ENCODE measurements around the gene ELOVL5.
A peak's percentile ranks its signal among the peaks of the same experiment; 100 is the strongest.
"Not testable (repeated sequence)": the region's sequence is repeated elsewhere in the genome, so short reads cannot be mapped to it uniquely, and the experiment has no call there.

ELOVL5 gene, protein sequence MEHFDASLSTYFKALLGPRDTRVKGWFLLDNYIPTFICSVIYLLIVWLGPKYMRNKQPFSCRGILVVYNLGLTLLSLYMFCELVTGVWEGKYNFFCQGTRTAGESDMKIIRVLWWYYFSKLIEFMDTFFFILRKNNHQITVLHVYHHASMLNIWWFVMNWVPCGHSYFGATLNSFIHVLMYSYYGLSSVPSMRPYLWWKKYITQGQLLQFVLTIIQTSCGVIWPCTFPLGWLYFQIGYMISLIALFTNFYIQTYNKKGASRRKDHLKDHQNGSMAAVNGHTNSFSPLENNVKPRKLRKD

GRCh38 chr6:53348371-53349208 lies at the start of gene ELOVL5:
Gene ELOVL5 (minus strand): TSS chr6:53348950. CDS start chr6:53295699, 53,251 bp downstream.
- peak; percentile 85 for DNase-seq (ENCODE audit: low read depth)

GRCh38 chr6:53397283-53397682 lies 48.5 kb upstream of the ELOVL5 start:
- no peak for DNase-seq (ENCODE audit: low read depth)

DNA sequence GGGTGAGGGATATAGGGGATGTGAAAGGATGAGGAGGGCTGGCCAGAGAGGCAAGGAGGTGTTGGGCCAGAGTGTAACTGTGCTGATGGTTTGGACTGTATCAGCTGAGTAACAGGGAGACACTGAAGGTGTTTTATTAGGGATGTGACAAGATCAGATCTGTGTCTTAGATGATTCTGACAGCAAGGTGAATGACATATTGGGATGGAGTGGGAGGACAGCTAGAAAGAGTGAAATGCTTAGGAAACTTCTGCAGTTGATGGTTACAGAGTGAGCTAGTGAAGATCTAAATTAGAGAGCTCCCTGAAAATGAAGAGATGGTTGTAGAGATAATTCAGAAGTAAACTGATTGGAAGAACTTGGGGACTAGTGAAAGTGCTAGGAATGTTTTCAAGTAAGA lies 47.2 kb upstream of the ELOVL5 start:
- DNase-seq (ENCODE audit: low read depth), result no peak

DNA sequence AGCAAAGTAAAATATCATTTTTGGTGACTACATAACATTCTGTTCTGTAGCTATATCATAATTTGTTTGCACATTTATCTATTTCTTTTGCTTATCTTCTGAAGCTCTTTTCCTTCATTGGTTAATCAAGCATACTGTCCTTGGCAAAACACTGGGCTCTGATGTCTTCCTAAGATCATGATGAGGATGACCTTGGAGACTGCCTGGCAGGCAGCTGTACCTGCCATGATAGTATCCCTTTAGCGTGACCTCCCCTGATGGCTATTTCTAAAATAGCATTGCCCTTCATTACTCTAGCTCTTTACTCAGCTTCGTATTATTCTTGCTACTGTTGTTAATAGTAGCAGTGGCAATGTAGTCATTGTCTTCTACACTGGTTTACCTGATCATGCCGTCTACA lies 46.0 kb upstream of the ELOVL5 start:
- no peak for DNase-seq (ENCODE audit: low read depth)

- no peak for DNase-seq (ENCODE audit: low read depth)
Observed at GRCh38 chr6:53391170-53391569, 42.4 kb upstream of the ELOVL5 start.

- no peak for DNase-seq (ENCODE audit: low read depth)
Observed at GRCh38 chr6:53390010-53390409, 41.3 kb upstream of the ELOVL5 start.

DNA sequence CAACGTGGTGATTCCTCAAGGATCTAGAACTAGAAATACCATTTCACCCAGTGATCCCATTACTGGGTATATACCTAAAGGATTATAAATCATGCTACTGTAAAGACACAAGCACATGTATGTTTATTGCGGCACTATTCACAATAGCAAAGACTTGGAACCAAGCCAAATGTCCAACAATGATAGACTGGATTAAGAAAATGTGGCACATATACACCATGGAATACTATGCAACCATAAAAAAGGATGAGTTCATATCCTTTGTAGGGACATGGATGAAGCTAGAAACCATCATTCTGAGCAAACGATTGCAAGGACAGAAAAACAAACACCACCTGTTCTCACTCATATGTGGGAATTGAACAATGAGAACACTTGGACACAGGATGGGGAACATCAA lies 39.9 kb upstream of the ELOVL5 start:
- not testable (repeated sequence) for DNase-seq (ENCODE audit: low read depth)

DNA sequence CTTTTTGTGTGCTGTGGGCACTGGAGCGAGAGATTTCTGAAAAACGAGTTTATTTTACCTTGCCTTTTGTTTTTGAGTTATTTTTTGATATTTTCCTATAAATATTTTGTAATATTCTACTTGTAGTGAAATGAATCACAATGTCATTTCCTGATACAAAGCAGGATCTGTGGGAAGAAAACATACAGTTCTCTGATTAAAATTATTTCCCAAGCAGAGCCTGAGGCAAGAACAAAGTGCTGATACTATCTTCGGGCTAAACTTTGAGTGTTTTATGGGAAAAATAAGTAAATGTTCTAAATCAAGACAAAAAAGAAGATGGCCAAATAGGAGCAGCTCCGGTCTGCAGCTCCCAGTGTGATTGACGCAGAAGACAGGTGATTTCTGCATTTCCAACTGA lies 33.7 kb upstream of the ELOVL5 start:
- no peak for DNase-seq (ENCODE audit: low read depth)

- no peak for DNase-seq (ENCODE audit: low read depth)
Observed at GRCh38 chr6:53378208-53378607, 29.5 kb upstream of the ELOVL5 start.

DNA sequence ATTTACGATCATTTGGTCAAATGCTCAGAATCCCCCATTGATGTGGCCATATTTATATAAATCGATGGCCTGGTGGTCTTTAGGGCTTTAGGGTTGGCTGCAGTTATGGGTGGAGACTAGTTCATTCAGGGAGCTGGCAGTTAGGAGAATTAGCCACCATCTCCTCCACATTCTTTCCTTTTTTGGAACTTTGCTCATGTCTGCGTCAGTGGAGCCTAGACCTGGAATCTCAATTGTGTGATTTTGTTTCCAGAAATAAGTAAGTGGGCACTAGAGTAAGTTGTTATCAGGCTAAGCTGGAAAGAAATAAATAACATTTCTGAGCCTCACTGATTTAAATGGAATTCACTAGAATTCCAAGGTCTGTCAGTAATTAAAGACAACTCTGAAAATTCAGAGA lies 29.0 kb upstream of the ELOVL5 start:
- DNase-seq (ENCODE audit: low read depth), result no peak

DNA sequence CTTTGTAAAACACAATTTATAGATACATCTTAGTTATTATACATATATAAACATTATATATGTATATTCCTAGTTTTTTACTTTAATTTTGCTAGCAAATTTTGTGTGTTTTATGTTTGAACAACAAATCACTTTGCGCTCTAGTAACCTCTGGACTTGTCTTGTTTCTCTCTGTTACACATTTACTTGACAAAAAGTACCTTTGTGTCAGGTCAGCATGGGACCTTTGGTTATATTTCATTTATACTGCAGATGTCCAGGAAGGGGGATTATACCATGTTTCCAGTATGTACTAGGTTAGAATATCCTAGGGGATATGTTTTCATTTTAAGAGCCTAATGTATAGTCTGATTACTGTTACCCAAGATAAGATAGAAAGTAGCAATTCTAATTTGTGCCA lies 28.5 kb upstream of the ELOVL5 start:
- no peak for DNase-seq (ENCODE audit: low read depth)

DNA sequence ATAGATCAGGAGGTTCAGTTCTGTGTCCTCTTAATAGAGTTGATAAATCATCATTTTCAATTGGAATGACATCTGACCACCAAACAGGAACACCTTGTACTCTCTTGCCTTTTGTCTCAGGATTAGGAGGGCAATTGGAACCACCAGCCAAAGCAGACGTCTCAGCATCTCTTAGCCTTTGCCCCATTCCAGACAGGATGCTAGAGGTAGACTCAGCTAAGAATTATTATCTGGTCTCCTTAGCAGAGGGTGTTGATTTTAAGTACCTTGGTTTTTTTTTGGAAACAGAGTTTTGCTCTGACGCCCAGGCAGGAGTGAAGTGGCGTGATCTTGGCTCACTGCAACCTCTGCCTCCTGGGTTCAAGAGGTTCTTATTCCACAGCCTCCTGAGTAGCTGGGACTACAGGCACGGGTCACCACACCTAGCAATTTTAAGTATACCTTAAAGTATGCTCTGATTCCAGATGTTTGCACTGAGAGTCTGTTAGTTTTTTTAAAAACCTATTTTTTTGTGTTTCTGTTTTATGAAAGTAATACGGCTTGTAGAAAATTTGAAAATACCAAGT lies 28.0 kb upstream of the ELOVL5 start:
- DNase-seq (ENCODE audit: low read depth), result no peak

DNA sequence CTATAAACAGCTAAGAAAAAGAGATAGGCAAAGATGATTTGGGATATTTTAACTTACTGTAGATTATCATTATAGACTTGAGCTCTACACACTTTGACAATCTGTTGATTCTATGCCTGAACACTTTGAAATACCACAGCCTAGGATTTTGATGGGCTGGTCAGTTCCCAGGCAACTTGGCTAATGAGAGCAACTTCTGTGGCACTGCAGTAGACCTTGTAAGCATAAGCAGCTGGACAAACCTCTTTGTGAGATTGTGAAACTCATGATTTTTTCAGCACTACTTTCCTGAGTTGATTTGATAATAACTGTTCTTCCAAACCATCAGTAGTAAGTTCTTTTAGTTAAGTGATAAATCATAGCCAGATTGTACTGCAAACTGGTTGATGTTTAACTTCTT lies 27.1 kb upstream of the ELOVL5 start:
- DNase-seq (ENCODE audit: low read depth), result no peak

- no peak for DNase-seq (ENCODE audit: low read depth)
Observed at GRCh38 chr6:53373638-53374037, 24.9 kb upstream of the ELOVL5 start.

GRCh38 chr6:53369876-53370515 lies 21.2 kb upstream of the ELOVL5 start:
- no peak for DNase-seq (ENCODE audit: low read depth)

- DNase-seq (ENCODE audit: low read depth), result no peak
Observed at GRCh38 chr6:53369051-53369450, 20.3 kb upstream of the ELOVL5 start.

DNA sequence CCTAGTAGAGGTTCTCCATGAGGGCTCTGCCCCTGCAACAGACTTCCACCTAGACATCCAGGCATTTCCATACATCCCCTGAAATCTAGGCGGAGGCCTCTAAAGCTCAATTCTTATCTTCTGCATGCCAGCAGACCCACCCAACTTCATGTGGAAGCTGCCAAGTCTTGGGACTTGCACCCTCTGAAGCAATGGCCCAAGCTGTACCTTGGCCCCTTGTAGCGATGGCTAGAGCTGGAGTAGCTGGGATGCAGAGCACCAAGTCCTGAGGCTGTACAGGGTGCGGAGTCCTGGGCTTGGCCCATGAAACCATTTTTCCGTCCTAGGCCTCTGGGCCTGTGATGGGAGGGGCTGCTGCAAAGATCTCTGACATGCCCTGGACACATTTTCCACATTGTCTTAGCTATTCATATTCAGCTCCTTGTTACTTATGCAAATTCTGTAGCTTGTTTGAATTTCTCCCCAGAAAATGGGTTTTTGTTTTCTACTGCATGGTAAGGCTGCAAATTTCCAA lies 17.4 kb upstream of the ELOVL5 start:
- DNase-seq (ENCODE audit: low read depth), result no peak

- DNase-seq (ENCODE audit: low read depth), result no peak
Observed at GRCh38 chr6:53363341-53364079, 14.8 kb upstream of the ELOVL5 start.

GRCh38 chr6:53361549-53362031 lies 12.8 kb upstream of the ELOVL5 start:
- peak; percentile 38 for DNase-seq (ENCODE audit: low read depth)

DNA sequence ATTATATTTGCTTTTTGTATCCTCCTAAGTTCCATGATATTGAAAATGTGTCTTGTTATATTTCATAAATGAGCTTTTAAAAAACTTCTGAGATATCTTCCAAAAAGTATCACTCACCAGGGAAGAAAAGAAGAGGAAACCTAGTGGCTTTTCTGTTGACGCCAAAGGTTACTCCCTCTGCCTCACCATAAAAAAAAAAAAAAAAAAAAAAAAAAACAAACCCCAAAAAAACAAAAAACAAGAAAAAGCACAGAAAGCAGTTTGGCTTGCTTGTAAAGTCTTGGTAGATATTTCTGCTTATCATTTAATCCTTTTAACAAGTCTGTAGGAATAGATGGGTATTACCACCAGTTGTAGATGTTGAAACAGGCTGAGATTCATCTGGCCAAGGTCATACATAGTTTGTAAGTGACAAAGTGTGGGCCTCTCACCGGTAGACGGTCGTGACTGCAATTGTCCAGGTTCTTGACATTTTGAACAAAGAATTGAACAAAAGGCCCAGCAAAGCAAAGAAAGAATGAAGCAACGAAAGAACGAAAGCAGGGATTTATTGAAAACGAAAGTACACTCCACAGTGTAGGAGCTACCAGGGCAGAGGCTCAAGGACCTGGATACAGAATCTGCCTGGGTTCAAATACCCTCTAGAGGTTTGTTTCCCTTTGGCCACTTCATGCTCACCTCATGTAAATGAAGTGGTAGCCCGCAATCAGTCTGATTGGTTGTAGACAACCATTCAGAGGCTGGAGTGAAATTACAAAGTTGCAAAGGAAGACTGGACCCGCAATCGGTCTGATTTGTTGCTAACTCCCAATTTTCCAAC lies 11.6 kb upstream of the ELOVL5 start:
- no peak for DNase-seq (ENCODE audit: low read depth)

GRCh38 chr6:53359843-53360092 lies 11.0 kb upstream of the ELOVL5 start:
- DNase-seq (ENCODE audit: low read depth), result no peak
